Activated naive CD8-positive, alpha-beta T cell treated with anti-CD3 and anti-CD28 coated beads, Interleukin-2, amount 50 U/mL, for 24 hours (primary cell): ENCODE measurements around the gene TMEM183A.
"Not testable (repeated sequence)": the region's sequence is repeated elsewhere in the genome, so short reads cannot be mapped to it uniquely, and the experiment has no call there.

Source experiments
- ATAC-seq: fragments of 150-1000 bp; cut with Tn5 transposase; one replicate; pipeline ENCODE4 v1.10.0; 2021
- DNase-seq: peaks from one replicate; pipeline ENCODE4 v3.0.0; 2021
- H3K27ac Mint-ChIP-seq: one replicate; pipeline ENCODE4 v1.8.0; 2021; ENCODE audit warnings: mild to moderate bottlenecking, mixed read lengths
- H3K27me3 Mint-ChIP-seq: one replicate; pipeline ENCODE4 v1.8.0; 2021; ENCODE audit warnings: mixed read lengths
- H3K36me3 Mint-ChIP-seq: one replicate; pipeline ENCODE4 v1.8.0; 2021; ENCODE audit warnings: low read depth, mixed read lengths
- H3K4me1 Mint-ChIP-seq: one replicate; pipeline ENCODE4 v1.8.0; 2021; ENCODE audit warnings: mixed read lengths
- H3K4me3 Mint-ChIP-seq: one replicate; pipeline ENCODE4 v1.8.0; 2021; ENCODE audit warnings: mild to moderate bottlenecking, moderate library complexity, mixed read lengths
- H3K9me3 Mint-ChIP-seq: one replicate; pipeline ENCODE4 v1.8.0; 2021; ENCODE audit warnings: mixed read lengths

TMEM183A gene

GRCh38 chr1:203002951-203003350 lies 4.2 kb upstream of the TMEM183A start:
- Mint-ChIP-seq H3K27ac (no peak overlapping the region), H3K27me3 (peaks cover 7% of the 10 kb centered on the region), H3K9me3 (no peaks in the 10 kb centered on the region), H3K4me3 (no peak overlapping the region), H3K4me1 (peaks cover 20% of the 10 kb centered on the region), H3K36me3 (no peaks in the 10 kb centered on the region)
- DNase-seq (no peak), ATAC-seq (no peak)

DNA sequence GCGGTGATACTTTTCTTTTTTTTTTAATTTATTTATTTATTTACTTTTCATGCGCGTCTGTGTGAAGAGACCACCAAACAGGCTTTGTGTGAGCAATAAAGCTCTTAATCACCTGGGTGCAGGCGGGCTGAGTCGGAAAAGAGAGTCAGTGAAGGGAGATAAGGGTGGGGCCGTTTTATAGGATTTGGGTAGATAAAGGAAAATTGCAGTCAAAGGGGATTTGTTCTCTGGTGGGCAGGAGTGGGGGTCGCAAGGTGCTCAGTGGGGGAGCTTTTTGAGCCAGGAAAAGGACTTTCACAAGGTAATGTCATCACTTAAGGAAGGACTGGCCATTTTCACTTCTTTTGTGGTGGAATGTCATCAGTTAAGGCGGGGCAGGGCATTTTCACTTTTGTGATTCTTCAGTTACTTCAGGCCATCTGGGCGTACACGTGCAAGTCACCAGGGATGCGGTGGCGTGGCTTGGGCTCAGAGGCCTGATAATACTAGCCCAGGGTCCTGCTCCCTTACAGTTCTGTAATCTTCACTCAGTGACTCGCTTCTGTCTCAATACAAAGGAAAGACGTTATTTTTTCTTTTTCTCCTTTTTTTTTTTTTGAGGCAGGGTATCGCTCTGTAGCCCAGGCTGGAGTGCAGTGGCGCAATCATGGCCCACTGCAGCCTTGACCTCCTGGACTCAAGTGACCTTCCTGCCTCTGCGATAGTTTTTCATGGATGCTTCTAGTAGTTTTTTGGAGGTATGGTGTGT lies 1.6 kb upstream of the TMEM183A start:
- peaks cover 30% of the 10 kb centered on the region for H3K4me1 Mint-ChIP-seq
- not testable (repeated sequence) for H3K27me3 Mint-ChIP-seq, H3K9me3 Mint-ChIP-seq, ATAC-seq, DNase-seq
- peak overlapping the region; percentile 97 for H3K4me3 Mint-ChIP-seq
- H3K36me3 Mint-ChIP-seq: peaks cover 15% of the 10 kb centered on the region
- H3K27ac Mint-ChIP-seq: peak overlapping the region; percentile 98

DNA sequence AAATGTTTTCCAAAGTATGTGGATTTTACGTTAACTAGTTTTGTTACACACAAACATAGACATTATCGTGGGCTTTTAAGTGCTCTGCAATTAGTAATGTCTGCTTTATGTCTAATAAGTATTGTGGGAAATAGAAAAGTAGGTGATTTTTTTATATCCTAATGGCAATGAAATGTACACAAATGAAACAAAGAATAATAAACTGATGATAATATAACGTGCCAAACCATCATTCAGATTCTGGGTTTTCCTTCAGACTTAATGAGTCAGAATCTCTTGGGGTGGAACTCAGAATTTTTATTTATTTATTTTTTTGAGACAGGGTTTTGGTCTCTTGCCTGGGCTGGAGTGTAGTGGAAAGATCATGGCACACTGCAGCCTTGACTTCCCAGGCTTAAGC lies 2.0 kb downstream of the TMEM183A start:
- Mint-ChIP-seq H3K9me3 (no peaks in the 10 kb centered on the region), H3K4me1 (peaks cover 40% of the 10 kb centered on the region), H3K4me3 (peak overlapping the region; percentile 97), H3K27ac (no peak overlapping the region), H3K27me3 (peaks cover 1% of the 10 kb centered on the region), H3K36me3 (peaks cover 31% of the 10 kb centered on the region)
- no peak for DNase-seq
- no peak for ATAC-seq

DNA sequence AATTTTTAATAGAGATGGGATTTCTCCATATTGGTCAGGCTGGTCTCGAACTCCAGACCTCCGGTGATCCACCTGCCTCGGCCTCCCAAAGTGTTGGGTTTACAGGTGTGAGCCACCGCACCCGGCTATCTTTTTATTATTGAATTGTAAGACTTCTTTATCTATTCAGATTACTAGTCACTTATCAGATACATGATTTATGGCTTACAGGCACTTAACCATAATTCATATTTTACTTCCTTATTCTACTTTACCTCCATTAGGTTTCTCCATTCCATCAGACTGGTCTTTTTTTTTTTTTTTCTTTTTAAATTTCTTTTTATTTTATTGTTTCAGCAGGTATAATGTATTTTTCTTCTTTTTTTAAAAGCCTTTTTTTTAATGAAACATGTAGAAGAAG lies 4.4 kb downstream of the TMEM183A start:
- ATAC-seq: no peak
- Mint-ChIP-seq H3K9me3 (no peaks in the 10 kb centered on the region), H3K27ac (no peak overlapping the region), H3K27me3 (peaks cover 1% of the 10 kb centered on the region), H3K4me1 (peaks cover 29% of the 10 kb centered on the region), H3K36me3 (peaks cover 51% of the 10 kb centered on the region), H3K4me3 (no peak overlapping the region)
- no peak for DNase-seq

DNA sequence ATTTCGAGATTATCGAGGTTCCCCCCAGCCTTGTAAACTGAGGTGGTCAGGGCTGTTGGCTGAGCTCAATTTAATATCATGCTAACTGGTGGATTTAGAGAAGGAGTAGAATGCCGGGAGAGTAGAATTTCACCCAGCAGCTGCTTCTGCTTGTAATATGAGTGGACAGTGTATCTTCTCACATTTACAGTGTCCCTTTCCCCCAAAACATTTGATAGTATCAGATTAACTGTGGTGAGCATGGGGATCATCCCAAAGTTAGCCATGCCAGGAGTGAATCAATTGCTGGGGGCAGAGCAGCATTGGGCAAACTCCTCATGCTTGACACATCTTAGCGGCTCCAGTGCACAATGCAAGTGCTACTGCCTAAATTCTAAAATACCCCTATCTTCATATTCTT lies 9.9 kb downstream of the TMEM183A start:
- H3K27me3 Mint-ChIP-seq: no peaks in the 10 kb centered on the region
- no peak overlapping the region for H3K4me3 Mint-ChIP-seq
- peaks cover 6% of the 10 kb centered on the region for H3K4me1 Mint-ChIP-seq
- peaks cover 66% of the 10 kb centered on the region for H3K36me3 Mint-ChIP-seq
- DNase-seq (no peak), ATAC-seq (no peak)
- no peak overlapping the region for H3K27ac Mint-ChIP-seq
- no peaks in the 10 kb centered on the region for H3K9me3 Mint-ChIP-seq

- no peak for DNase-seq
- ATAC-seq: no peak
- H3K36me3 Mint-ChIP-seq: peaks cover 62% of the 10 kb centered on the region
- no peaks in the 10 kb centered on the region for H3K9me3 Mint-ChIP-seq
- H3K4me3 Mint-ChIP-seq: no peak overlapping the region
- H3K27me3 Mint-ChIP-seq: no peaks in the 10 kb centered on the region
- H3K4me1 Mint-ChIP-seq: peaks cover 6% of the 10 kb centered on the region
- H3K27ac Mint-ChIP-seq: no peak overlapping the region
Measured at GRCh38 chr1:203017692-203018091, 10.5 kb downstream of the TMEM183A start.

DNA sequence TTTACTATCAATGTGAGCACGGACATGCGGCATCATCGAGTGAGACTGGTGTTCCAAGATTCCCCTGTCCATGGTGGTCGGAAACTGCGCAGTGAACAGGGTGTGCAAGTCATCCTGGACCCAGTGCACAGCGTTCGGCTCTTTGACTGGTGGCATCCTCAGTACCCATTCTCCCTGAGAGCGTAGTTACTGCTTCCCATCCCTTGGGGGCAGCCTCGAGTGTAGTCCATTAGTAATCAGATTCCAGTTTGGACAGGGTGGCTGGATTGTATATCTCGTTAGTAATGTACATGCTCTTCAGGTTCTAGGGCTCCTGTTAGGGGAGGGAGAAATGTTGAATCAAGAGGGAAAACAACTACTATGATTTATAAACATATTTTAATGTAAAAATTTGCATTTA lies 15.7 kb downstream of the TMEM183A start:
- not testable (repeated sequence) for H3K27ac Mint-ChIP-seq, H3K9me3 Mint-ChIP-seq, DNase-seq, ATAC-seq, H3K4me3 Mint-ChIP-seq, H3K27me3 Mint-ChIP-seq
- Mint-ChIP-seq H3K36me3 (peaks cover 54% of the 10 kb centered on the region), H3K4me1 (peaks cover 11% of the 10 kb centered on the region)

DNA sequence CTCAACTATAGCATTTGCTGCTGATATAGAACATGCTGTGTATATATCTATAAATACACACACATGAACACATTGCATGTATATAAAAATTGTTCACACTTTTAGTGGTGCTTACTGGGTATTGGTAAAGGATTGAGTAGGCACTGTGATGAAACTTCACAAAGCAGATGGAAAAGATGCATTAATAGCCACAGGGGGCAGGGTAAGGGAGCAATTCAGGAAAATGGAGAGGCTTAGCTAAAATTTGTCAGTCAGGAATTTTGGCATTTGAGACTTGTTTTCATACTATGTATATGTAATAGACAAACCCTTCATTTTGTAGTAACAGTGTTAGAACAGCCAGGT lies 18.5 kb downstream of the TMEM183A start:
- H3K27me3 Mint-ChIP-seq: peaks cover 15% of the 10 kb centered on the region
- H3K36me3 Mint-ChIP-seq: peaks cover 32% of the 10 kb centered on the region
- ATAC-seq (no peak), DNase-seq (no peak)
- peaks cover 11% of the 10 kb centered on the region for H3K4me1 Mint-ChIP-seq
- H3K4me3 Mint-ChIP-seq: peak overlapping the region; percentile 58
- H3K9me3 Mint-ChIP-seq: peaks cover 8% of the 10 kb centered on the region
- peak overlapping the region; percentile 76 for H3K27ac Mint-ChIP-seq

GRCh38 chr1:203026031-203026665 lies 19.0 kb downstream of the TMEM183A start, which contains the start of gene PPFIA4:
PPFIA4 (plus strand) TSS chr1:203026491; CDS start chr1:203039009, 12,518 bp downstream.
- Mint-ChIP-seq H3K27ac (peak within 1 kb of the TSS; percentile 76), H3K4me1 (peaks cover 11% of the 10 kb centered on the region), H3K4me3 (peak within 1 kb of the TSS; percentile 79), H3K27me3 (peaks cover 17% of the 10 kb centered on the region), H3K9me3 (peaks cover 8% of the 10 kb centered on the region), H3K36me3 (peaks cover 28% of the 10 kb centered on the region)
- DNase-seq: peak; percentile 92
- peak; percentile 92 for ATAC-seq

GRCh38 chr1:203026666-203027663 lies 19.8 kb downstream of the TMEM183A start:
- Mint-ChIP-seq H3K9me3 (peaks cover 8% of the 10 kb centered on the region), H3K27ac (peak overlapping the region; percentile 32), H3K27me3 (peaks cover 17% of the 10 kb centered on the region)

GRCh38 chr1:203028067-203028783 lies 21.1 kb downstream of the TMEM183A start:
- H3K27ac Mint-ChIP-seq: no peak overlapping the region
- no peak for DNase-seq
- ATAC-seq: no peak
- peaks cover 11% of the 10 kb centered on the region for H3K4me1 Mint-ChIP-seq
- peaks cover 17% of the 10 kb centered on the region for H3K27me3 Mint-ChIP-seq
- H3K4me3 Mint-ChIP-seq: peak overlapping the region; percentile 79
- peaks cover 8% of the 10 kb centered on the region for H3K9me3 Mint-ChIP-seq
- H3K36me3 Mint-ChIP-seq: peaks cover 22% of the 10 kb centered on the region

More at GRCh38 chr1:203026666-203027663, 19.8 kb downstream of the TMEM183A start:
- DNase-seq (peak; percentile 18), ATAC-seq (peak; percentile 17)
- H3K4me1 Mint-ChIP-seq: peaks cover 11% of the 10 kb centered on the region
- peaks cover 24% of the 10 kb centered on the region for H3K36me3 Mint-ChIP-seq
- peak overlapping the region; percentile 79 for H3K4me3 Mint-ChIP-seq

- no peak for ATAC-seq
- H3K4me3 Mint-ChIP-seq: no peak overlapping the region
Measured at GRCh38 chr1:203028784-203029553, 21.8 kb downstream of the TMEM183A start.

DNA sequence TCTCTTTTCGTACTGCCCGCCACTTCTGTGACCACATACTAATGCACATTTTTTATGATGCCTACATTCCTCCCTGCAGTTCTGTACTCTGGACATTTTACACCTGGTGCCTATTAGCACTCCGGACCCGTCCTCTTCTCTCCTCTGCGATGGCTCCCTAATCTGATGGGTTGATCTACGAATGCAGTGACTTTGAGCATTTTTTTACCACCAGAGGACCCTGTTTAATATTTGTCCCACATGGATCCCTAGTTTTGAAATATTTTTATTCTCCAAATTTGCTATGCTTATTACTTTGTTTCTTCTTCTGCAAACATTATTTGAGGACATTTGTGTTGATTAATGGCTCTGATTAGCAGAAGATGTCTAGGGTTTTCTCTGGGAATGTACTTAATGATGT lies 24.3 kb downstream of the TMEM183A start:
- Mint-ChIP-seq H3K36me3 (no peaks in the 10 kb centered on the region), H3K9me3 (no peaks in the 10 kb centered on the region), H3K27ac (no peak overlapping the region), H3K27me3 (peaks cover 17% of the 10 kb centered on the region), H3K4me3 (no peak overlapping the region), H3K4me1 (peaks cover 4% of the 10 kb centered on the region)
- DNase-seq (no peak), ATAC-seq (no peak)

More at GRCh38 chr1:203028784-203029553, 21.8 kb downstream of the TMEM183A start:
- Mint-ChIP-seq H3K9me3 (peaks cover 8% of the 10 kb centered on the region), H3K4me1 (peaks cover 11% of the 10 kb centered on the region), H3K27ac (no peak overlapping the region), H3K36me3 (peaks cover 18% of the 10 kb centered on the region), H3K27me3 (peaks cover 17% of the 10 kb centered on the region)
- no peak for DNase-seq
